ENCODE results near the gene DDX39A. TPM values are rescaled to one million over a fixed set of nuclear protein-coding genes. Genes with fewer than 3 reads are reported as not detected.
"Not testable (repeated sequence)": the region's sequence is repeated elsewhere in the genome, so short reads cannot be mapped to it uniquely, and the experiment has no call there.

Gene DDX39A
- total RNA-seq, 4 donors from 2014 or later, result 31.4 to 55.5 (median 43.4) TPM

DNA sequence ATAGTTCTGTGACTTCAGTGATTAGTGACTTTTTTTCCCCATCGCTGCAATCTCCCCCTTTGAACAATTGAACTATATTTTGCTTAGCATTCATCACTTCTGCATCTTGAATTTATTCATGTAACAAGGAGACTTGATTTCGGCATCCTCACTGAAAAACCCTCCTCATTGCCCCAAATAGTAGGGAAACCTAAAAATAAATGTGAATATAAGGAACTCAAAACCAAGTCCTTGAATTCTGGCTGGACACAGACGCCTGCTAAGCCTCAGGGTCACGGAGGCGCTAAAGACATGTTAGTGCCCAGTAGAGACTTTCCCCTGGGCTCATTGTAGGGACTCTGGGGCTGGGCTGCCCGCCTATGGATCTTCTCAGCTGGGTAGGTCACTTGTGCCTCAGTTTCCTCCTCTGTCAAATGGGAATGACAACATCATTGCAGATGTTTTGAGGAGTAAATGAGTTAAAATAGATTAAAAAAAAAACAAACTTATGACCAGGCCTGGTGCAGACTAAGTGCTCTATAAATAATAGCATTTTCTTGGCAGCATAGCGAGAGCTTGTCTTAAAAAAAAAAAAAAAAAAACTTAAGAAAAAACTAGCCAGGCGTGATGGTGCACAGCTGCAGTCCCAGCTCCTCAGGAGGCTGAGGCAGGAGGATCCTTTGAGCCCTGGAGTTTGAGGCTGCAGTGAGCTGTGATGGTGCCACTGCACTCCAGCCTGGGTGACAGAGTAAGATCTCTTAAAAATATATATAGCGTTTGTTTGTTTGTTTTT lies 39.7 kb downstream of the DDX39A start:
- H3K4me3 ChIP-seq, result no peak overlapping the region
- H3K4me1 ChIP-seq, result peaks cover 0 to 90% (median 37%) of the 10 kb centered on the region in 3 donors
- no peaks in the 10 kb centered on the region for H3K36me3 ChIP-seq
- no peaks in the 10 kb centered on the region for H3K27me3 ChIP-seq
- peak overlapping the region; percentile 12 to 91 (median 88) for H3K27ac ChIP-seq
- ATAC-seq, result no peak
- TF ChIP-seq POLR2A (IDR thresholded peaks at IDR 0.05) (no peak), POLR2AphosphoS5 (IDR thresholded peaks at IDR 0.05) (no peak), EP300 (IDR thresholded peaks at IDR 0.05) (no peak)
- TF ChIP-seq, protein P1, sequence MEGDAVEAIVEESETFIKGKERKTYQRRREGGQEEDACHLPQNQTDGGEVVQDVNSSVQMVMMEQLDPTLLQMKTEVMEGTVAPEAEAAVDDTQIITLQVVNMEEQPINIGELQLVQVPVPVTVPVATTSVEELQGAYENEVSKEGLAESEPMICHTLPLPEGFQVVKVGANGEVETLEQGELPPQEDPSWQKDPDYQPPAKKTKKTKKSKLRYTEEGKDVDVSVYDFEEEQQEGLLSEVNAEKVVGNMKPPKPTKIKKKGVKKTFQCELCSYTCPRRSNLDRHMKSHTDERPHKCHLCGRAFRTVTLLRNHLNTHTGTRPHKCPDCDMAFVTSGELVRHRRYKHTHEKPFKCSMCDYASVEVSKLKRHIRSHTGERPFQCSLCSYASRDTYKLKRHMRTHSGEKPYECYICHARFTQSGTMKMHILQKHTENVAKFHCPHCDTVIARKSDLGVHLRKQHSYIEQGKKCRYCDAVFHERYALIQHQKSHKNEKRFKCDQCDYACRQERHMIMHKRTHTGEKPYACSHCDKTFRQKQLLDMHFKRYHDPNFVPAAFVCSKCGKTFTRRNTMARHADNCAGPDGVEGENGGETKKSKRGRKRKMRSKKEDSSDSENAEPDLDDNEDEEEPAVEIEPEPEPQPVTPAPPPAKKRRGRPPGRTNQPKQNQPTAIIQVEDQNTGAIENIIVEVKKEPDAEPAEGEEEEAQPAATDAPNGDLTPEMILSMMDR (IDR thresholded peaks at IDR 0.05), result no peak
- H3K9me3 ChIP-seq, result no peaks in the 10 kb centered on the region
- WGBS, 2 donors (ENCODE audit: low coverage in 1 of 2), result 25 to 35% methylated on average over 7 to 8 of the region's 9 CpGs

DNA sequence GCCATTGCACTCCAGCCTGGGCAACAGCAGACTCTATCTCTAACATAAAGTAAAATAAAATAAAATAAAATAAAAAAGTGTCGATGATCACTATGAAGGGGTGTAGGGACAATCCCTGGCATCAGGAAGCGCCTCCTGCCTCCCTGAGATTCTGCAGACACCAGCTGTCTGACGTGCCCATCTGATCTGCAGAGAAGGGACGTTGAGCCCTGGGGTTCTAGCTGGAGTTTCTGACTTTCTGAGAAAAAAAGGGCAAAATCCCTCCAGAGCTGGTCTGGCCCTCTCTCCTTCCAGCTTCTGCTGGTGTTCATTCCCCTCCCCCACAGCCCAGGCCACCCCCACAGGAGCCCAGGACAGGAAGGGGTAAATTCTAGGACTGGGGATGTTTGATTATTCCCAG lies 40.3 kb downstream of the DDX39A start:
- Histone ChIP-seq H3K4me3 (no peak overlapping the region), H3K27me3 (no peaks in the 10 kb centered on the region), H3K36me3 (no peaks in the 10 kb centered on the region), H3K27ac (peak overlapping the region in 3 of 4 donors; percentile 87 to 91 (median 89)), H3K9me3 (no peaks in the 10 kb centered on the region), H3K4me1 (peaks cover 0 to 84% (median 33%) of the 10 kb centered on the region in 3 donors)
- 28 to 34% methylated on average over 3 to 4 of the region's 4 CpGs for WGBS, 2 donors (ENCODE audit: low coverage in 1 of 2)
- ATAC-seq, result no peak
- TF ChIP-seq POLR2A (IDR thresholded peaks at IDR 0.05), result no peak
- no peak for TF ChIP-seq EP300 (IDR thresholded peaks at IDR 0.05)
- no peak for TF ChIP-seq POLR2AphosphoS5 (IDR thresholded peaks at IDR 0.05)
- TF ChIP-seq, protein P1 (IDR thresholded peaks at IDR 0.05), result no peak

DNA sequence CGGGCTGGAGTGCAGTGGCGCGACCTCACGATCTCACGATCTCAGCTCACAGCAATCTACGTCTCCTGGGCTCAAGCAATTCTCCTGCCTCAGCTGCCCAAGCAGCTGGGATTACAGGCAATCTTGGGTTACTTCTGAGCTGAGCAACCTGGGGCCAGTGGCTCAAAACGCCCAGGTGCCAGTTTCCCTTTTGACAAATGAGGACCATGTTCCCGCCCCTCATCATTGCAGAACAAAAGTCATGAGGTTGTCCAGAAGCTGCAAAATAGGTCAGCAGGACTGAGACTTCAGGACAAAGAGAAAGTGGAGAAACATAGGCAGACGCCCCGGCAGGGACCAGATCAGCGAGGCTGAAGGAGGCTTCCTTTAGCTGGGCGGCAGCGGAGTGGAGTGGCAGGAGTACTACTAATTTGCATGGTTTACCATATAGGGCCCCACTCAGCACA lies 41.2 kb downstream of the DDX39A start:
- H3K27me3 ChIP-seq, result no peaks in the 10 kb centered on the region
- H3K36me3 ChIP-seq, result no peaks in the 10 kb centered on the region
- no peak for ATAC-seq
- no peaks in the 10 kb centered on the region for H3K9me3 ChIP-seq
- peak overlapping the region in 3 of 4 donors; percentile 54 to 89 (median 87) for H3K27ac ChIP-seq
- TF ChIP-seq POLR2AphosphoS5 (IDR thresholded peaks at IDR 0.05) (peak; percentile 14), POLR2A (IDR thresholded peaks at IDR 0.05) (no peak)
- peaks cover 0 to 74% (median 29%) of the 10 kb centered on the region in 3 donors for H3K4me1 ChIP-seq
- peak overlapping the region in 1 of 2 donors; percentile 28 for H3K4me3 ChIP-seq
- 24 to 55% methylated on average over 6 to 11 of the region's 13 CpGs for WGBS, 2 donors (ENCODE audit: low coverage in 1 of 2)

DNA sequence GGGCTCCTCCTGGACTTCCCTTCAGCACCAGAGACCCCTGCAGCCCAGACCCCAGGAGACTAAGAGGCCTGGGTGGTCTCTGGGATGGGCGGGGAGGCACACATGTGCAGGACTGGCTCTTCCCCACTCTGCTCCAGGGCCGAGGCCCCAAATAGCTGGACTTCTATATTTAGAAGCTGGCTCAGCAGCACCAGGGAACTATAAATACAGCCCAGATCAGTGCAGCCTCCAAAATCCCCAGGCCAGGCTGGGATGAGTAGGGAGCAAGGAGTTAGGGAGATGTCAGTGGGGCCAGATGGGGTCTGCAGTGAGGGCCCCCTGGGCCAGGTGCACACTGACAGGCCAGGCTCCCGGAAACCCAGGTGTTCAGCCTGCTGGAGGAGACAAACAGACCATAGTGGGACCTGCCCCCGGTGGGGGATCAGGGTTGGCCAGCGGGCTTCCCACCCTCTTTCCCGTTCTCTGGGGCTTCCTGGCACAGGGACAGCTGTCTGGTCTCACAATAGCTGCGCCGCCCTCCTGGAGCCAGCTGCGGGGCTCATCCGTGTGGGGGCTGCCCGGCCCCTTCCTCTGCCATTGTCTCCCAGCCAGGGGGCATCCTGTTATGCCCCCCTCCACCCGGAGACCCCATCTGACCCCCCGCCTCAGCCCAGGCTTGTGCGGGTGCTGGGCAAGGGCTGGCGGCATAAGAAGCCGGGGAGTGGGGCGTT lies 43.4 kb downstream of the DDX39A start:
- H3K9me3 ChIP-seq, result no peaks in the 10 kb centered on the region
- TF ChIP-seq, protein P1 (IDR thresholded peaks at IDR 0.05), result no peak
- TF ChIP-seq POLR2A (IDR thresholded peaks at IDR 0.05), result no peak
- no peak for TF ChIP-seq EP300 (IDR thresholded peaks at IDR 0.05)
- peak; percentile 26 for TF ChIP-seq POLR2AphosphoS5 (IDR thresholded peaks at IDR 0.05)
- H3K36me3 ChIP-seq, result no peaks in the 10 kb centered on the region
- H3K27me3 ChIP-seq, result no peaks in the 10 kb centered on the region
- 60% methylated on average over 1 of the region's 17 CpGs; no CpG with 5 or more reads in 1 of the 2 donors for WGBS, 2 donors (ENCODE audit: low coverage in 1 of 2)
- ATAC-seq, result peak; percentile 82
- H3K4me1 ChIP-seq, result peaks cover 0 to 66% (median 21%) of the 10 kb centered on the region in 3 donors
- peak overlapping the region; percentile 1 to 90 (median 82) for H3K27ac ChIP-seq
- H3K4me3 ChIP-seq, result peak overlapping the region in 1 of 2 donors; percentile 16

DNA sequence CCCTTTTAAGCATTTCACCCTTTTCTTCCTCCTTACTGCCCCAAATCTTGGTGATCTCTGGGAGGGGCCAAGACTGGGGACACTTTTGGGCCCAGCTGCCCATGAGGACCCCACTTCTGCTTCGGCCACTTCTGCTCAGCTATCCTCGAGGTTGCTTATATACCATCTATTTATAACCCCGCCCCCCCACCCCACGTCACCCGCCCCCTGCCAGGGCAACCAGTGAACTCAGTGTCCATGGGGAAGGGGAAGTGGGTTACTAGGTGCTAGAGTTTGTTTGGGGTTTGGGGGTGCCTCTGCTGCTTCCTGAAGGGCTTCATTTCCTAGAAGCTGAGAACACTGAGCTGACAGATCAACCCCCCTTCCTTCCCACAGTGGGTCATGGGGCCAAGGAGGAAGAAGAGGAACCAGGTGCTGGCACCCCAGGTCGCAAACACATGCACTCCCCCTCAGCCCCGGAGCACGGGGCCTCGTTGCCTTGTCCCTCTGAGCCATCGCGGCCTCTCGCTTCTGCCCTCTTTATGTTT lies 44.0 kb downstream of the DDX39A start:
- 71 to 100% methylated on average over 1 to 2 of the region's 12 CpGs for WGBS, 2 donors (ENCODE audit: low coverage in 1 of 2)

DNA sequence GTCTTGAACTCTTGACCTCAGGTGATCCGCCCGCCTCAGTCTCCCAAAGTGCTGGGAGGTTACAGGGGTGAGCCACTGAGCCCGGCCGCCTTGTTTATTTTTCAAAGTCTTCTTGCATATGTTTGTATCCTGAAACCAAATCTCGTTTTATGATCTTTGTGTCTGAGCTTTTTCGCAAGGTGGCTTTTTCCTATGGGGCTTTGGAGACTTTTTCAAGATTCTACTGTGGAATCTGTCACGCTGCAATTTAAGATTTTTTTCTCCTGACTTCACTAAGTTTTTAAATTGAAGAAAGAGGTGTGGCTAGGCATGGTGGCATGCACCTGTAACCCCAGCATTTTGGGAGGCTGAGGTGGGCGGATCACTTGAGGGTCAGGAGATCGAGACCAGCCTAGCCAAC lies 44.8 kb downstream of the DDX39A start:
- not testable (repeated sequence) for H3K4me3 ChIP-seq, ATAC-seq, H3K36me3 ChIP-seq, H3K9me3 ChIP-seq, H3K27me3 ChIP-seq
- H3K4me1 ChIP-seq, result peaks cover 0 to 66% (median 17%) of the 10 kb centered on the region in 3 donors
- WGBS, 2 donors (ENCODE audit: low coverage in 1 of 2), result 94 to 96% methylated on average over 4 to 9 of the region's 9 CpGs
- H3K27ac ChIP-seq, result peak overlapping the region in 2 of 4 donors; percentile 81 to 84

More for the DNA sequence above, 44.0 kb downstream of the DDX39A start:
- ATAC-seq, result peak; percentile 65
- Histone ChIP-seq H3K27me3 (no peaks in the 10 kb centered on the region), H3K36me3 (no peaks in the 10 kb centered on the region), H3K4me1 (peaks cover 0 to 66% (median 18%) of the 10 kb centered on the region in 3 donors), H3K4me3 (peak overlapping the region in 1 of 2 donors; percentile 16), H3K9me3 (no peaks in the 10 kb centered on the region), H3K27ac (peak overlapping the region; percentile 1 to 90 (median 82))
- TF ChIP-seq, protein P1 (IDR thresholded peaks at IDR 0.05), result no peak
- TF ChIP-seq POLR2A (IDR thresholded peaks at IDR 0.05), result peak in 1 of 2 donors; percentile 6

DNA sequence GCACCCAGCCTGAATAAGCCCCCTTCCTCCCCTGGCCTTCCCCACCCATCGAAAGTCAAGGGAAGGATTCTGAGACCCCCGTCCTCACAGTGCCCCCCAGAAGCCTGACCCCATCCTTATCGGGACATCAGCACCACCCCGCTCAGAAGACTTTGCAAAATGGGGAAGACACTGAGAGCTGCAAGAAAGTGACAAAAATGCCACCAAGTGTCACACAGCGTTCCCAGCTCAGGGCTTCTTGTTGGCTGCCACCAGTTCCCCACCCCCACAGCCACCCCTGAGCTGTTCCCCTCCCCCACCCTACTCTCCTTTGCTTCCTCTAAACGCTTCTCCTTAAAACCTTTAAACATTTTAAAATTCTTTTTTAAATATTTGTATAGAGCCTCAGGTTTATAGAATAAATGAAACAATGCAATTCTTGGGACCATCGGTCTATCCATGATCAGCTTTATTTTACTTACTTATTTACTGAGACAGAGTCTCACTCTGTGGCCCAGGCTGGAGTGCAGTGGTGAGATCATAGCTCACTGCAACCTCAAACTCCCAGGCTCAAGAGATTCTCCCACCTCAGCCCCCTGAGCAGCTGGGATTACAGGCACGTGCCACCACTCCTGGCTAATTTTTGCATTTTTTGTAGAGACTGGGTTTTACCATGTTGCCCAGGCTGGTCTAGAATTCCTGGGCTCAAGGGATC lies 46.6 kb downstream of the DDX39A start:
- not testable (repeated sequence) for H3K9me3 ChIP-seq, ATAC-seq, H3K27me3 ChIP-seq, H3K36me3 ChIP-seq, H3K4me3 ChIP-seq
- 66 to 71% methylated on average over 4 to 5 of the region's 8 CpGs for WGBS, 2 donors (ENCODE audit: low coverage in 1 of 2)
- peaks cover 0 to 56% (median 17%) of the 10 kb centered on the region in 3 donors for H3K4me1 ChIP-seq
- H3K27ac ChIP-seq, result peak overlapping the region in 1 of 4 donors; percentile 81

Data from gastroesophageal sphincter (tissue), 4 donors.